ENCODE results near the gene ANKRD63.

GRCh38 chr15:40233727-40234577 lies 48.9 kb downstream of the ANKRD63 start:
- TF ChIP-seq CTCF (IDR thresholded peaks at IDR 0.05) (no peak), POLR2A (IDR thresholded peaks at IDR 0.05) (no peak)

All from gastroesophageal sphincter (tissue), 3 donors.